Kidney capillary endothelial cell (primary cell): ENCODE results near the gene SHCBP1L.

Experiments
- DNase-seq: peaks from one replicate; pipeline ENCODE4 v3.0.0-alpha.2; 2018; ENCODE audit warnings: low spot score

SHCBP1L gene

DNA sequence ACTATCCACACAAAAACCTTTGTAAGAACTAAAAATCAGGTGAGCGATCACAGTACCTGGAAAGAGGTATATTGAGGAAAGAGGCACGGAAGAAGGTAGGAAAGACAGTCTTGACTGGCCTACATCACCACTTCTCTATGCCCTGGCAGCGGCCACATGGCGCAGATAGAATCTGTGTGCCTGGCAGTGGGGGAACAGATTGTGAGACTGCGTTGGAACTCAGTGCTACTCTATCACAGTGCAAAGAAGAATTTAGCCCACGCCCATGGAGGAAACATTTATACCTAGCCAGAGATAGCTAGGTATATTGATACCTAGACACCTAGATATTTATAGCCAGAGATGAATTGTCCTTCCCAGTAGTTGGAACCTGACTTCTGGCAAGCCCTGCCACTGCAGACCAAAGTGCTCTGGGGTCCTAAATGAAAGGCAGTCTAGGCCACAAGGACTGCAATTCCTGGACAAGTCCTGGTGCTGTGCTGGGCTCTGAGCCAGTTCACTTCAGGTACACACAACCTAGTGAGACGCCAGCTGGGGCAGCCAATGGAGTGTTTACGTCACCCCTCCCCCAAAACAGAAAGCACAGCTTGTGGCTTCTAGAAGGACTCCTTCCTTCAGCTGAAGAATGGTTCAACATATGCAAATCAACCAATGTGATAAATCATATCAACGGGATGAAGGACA, 61.9 kb downstream of the SHCBP1L start:
- DNase-seq: no peak

DNA sequence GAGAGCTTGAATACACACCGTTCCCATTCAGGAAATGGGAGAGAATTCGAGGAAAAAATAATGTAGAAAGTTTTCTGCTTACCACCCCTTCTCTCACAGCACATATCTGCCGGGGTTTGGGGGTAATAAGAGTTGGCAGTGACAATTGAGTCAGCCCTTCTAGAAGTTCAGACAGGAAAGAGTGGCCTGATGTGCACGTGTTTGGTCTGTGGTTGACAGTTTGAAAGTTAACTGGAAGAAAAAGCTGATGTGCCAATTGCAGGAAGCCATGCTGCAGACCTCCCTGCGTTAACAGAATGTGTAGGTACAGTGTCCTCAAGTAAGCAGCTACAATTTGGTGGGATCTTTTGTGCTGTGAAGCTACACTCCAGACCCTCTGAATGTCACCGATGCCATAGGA, 63.0 kb downstream of the SHCBP1L start:
- no peak for DNase-seq

- DNase-seq: no peak
Observed at GRCh38 chr1:182888736-182889531, 64.0 kb downstream of the SHCBP1L start.

DNA sequence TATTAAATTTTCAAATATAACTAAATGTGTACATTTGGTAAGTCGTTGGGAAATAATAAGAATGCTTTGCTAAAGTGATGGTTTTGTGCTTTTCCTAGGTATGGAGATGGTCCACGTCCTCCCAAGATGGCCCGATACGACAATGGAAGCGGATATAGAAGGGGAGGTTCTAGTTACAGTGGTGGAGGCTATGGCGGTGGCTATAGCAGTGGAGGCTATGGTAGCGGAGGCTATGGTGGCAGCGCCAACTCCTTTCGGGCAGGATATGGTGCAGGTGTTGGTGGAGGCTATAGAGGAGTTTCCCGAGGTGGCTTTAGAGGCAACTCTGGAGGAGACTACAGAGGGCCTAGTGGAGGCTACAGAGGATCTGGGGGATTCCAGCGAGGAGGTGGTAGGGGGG, 66.0 kb downstream of the SHCBP1L start:
- no peak for DNase-seq

DNA sequence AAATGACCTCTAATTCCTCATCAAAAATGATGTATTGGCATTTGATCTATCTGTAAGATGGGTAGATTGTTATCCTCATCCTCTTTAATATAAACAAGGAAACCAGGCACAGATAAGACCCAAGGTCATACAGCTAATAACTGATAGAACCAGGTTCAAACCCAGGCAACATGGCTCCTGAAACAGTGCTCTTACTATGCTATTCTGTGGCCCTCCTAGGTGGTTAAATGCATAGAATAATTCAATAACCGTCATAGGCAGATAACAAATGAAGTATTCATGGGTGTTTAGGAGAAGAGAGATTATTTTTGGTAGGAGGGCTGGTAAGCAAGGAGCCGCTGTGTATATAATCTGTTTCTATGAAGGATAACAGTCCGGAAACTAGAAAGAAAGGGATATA, 67.4 kb downstream of the SHCBP1L start:
- DNase-seq: no peak

- DNase-seq: no peak
Observed at GRCh38 chr1:182884872-182885271, 68.1 kb downstream of the SHCBP1L start.

DNA sequence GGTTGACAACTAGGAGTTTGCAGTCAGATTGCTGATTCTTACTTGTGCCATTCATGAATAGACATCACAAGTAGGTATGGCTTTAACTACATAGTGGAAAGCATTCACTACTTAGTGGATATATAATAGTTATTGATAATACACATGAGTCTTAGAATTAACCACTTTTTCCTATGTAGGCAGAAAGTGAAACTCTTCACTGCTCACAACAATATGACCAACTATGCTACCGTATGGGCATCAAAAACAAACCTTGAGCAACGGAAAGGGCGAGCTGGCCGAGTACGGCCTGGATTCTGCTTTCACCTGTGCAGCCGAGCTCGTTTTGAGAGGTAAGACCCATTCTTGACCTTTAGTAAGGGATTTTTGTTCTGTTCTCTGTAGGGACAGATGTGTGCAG, 75.1 kb downstream of the SHCBP1L start:
- DNase-seq: no peak

DNA sequence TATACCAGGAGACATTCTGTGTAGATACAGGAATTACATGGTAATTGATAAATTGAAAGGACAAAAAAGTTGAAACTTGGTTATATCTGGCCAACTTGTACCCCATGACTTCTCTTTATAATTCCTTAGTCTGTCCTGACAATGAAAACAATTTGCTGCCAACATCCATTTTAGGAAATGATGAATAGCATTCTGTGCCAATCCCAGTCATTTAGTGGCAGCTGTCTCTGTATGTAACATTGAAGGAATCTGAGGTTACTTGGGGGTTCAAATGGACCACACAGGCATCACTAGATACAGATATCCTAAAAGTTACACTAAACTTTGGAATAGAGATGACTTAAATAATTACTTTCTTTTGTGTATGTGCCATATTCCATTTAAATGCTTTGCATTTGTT, 75.6 kb downstream of the SHCBP1L start:
- DNase-seq: no peak

GRCh38 chr1:182875889-182876288, 77.1 kb downstream of the SHCBP1L start:
- no peak for DNase-seq

- DNase-seq: no peak
Observed at GRCh38 chr1:182872881-182873280, 80.1 kb downstream of the SHCBP1L start.

DNA sequence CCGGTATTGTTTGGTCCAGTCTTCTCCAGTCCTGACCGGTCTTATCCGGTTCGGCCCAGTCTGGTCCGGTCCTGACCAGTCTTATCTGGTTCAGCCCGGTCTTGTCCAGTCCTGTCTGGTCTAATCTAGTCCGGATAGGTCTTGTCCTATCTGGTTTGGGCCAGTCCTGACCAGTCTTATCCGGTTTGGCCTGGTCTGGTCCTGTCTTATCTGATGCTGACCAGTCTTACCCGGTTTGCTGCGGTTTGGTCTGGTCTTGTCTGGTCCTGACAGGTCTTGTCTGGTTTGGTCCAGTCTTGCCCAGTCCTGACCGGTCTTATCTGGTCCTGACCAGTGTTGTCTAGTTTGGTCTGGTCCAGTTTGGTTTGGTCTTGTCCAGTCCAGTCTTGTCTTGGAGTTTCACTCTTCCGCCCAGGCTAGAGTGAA, 83.7 kb downstream of the SHCBP1L start:
- DNase-seq: no peak

- no peak for DNase-seq
Observed at GRCh38 chr1:182867861-182868260, 85.1 kb downstream of the SHCBP1L start.

- no peak for DNase-seq
Observed at GRCh38 chr1:182863940-182864339, 89.0 kb downstream of the SHCBP1L start.

- no peak for DNase-seq
Observed at GRCh38 chr1:182862827-182863226, 90.1 kb downstream of the SHCBP1L start.

DNA sequence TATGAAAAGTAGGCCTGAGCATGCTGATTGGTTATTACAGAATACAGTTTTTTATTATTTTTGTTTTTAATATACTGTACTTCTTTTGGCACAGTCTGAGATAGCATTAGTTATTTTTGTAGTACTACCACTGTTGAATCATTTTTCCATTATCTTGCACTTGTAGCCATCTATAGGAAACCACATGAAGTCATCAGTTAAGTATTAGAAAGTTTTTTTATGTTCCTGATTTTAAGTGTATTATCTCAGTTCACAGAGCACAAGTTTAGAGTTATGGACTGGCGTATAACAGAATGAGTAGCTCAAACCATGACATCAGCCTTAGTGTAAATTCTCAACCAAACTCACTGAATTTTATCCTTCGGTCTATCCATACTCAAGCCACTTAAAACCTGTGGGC, 91.0 kb downstream of the SHCBP1L start:
- DNase-seq: no peak

- no peak for DNase-seq
Observed at GRCh38 chr1:182860658-182861057, 92.3 kb downstream of the SHCBP1L start.

DNA sequence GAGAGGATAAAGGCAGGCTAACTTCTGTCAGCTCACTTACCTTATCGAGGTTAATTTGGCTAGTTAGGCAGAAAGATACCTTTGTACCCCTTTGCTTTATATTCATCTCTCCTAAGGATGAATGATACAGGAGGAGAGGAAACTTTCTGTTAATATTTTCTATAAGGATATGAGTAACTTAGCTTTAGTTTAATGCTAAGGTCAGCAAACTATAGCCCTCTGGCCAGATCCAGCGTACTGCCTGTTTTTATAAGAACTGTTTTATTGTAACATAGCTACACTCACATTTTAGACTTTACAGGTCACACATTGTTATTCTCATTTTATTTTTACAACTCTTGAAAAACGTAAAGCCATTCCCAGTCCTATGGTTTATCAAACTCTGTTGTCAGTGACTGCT, 95.8 kb downstream of the SHCBP1L start:
- no peak for DNase-seq

DNA sequence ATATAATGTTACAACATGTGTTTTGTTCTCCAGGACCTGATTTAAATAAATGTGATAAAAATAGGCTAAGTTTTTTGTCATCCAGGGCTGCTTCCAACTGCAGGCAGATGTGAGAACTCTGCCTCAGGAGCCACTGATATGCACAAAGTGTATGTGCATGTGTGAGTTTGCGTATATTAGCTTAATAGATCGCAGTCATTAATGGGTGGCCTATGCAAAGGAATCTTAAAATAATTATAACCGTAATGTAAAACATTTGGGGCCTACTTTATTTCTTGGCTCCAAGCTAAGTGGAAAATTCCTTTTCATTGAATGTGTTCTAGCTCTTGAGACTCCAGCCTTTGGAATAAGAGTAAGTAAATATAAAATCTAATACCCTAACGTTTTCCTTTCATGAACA, 97.1 kb downstream of the SHCBP1L start:
- DNase-seq: no peak

DNA sequence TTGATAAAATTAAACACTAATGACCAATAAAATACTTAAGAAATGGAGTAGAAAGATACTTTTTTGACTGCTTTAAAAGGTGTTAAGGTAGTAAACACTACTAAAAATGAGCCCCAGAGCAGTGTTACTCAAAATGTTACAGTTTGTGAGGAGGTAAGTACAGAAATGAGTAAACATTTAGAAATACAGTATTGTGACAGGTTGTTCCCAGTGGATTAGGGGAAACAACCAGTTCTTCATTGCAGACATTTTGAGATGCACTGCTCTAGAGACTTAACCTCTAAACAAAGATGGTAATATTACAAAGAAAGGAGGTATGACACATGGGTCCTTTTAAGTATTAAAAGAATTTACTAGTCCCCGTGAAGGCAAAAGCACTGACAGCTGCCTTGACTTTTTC, 101.1 kb downstream of the SHCBP1L start:
- DNase-seq: no peak

DNA sequence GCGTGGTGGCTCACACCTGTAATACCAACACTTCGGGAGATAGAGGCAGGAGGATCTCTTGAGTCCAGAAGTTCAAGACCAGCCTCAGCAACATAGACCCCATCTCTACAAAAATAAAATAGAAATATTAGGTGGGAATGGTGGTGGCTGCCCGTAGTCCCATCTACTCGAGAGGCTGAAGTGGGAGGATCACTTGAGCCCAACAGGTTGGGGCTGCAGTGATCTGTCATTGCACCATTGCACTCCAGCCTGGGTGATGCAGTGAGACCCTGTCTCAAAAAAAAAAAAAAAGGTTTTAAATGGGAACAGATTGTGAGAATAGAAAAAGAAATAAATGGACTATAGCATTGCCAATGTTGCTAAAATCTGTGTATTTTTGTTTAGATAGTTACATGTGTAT, 102.6 kb downstream of the SHCBP1L start:
- DNase-seq: no peak
